GM10847 (cell line): ENCODE results near the gene TCF7.

ENCODE experiments used
- POLR2A ChIP-seq: IDR thresholded peaks from 2 replicates; pipeline ENCODE4 v1.6.1; 2011; ENCODE audit not compliant: insufficient read length; ENCODE audit errors: extremely low read depth

The TCF7 gene

GRCh38 chr5:134131165-134131564 is 16.7 kb downstream of the TCF7 start:
- TF ChIP-seq POLR2A = no peak

DNA sequence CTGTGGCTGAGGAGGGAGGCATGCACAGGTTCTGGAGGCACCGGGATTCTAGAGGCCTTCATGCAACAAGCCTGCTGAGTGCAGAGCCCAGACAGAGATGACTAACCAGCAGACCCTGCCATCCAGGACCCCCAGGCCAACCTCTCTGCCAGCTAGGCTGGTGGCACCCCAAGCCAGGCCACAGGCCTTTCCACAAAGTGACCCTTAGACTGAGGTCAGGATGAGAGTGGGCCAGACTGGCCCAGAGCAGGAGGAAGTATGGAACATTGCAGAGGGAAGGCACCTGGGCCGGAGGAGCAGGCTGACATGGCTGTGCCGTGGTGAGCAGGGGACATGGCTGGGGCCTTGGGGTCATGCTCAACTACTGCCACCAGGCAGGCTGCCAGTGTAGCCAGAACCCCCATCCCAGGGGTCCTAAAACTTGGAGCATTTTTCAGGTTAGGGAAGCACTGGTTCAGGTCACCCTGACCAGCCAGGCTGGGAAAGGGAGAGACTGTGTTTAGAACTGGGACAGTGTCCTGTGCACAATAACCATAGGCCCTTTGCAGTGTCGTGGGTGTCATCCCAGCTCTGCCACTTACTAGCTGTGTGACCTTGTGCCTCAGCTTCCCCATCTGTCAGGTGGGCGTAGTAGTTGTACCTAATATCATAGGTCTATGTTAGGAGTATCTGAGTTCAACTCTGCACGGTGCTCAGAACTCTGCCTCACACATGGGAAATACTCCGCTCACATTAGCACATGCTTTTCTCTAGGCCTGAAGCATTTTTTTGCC is 17.3 kb downstream of the TCF7 start:
- no peak for TF ChIP-seq POLR2A

DNA sequence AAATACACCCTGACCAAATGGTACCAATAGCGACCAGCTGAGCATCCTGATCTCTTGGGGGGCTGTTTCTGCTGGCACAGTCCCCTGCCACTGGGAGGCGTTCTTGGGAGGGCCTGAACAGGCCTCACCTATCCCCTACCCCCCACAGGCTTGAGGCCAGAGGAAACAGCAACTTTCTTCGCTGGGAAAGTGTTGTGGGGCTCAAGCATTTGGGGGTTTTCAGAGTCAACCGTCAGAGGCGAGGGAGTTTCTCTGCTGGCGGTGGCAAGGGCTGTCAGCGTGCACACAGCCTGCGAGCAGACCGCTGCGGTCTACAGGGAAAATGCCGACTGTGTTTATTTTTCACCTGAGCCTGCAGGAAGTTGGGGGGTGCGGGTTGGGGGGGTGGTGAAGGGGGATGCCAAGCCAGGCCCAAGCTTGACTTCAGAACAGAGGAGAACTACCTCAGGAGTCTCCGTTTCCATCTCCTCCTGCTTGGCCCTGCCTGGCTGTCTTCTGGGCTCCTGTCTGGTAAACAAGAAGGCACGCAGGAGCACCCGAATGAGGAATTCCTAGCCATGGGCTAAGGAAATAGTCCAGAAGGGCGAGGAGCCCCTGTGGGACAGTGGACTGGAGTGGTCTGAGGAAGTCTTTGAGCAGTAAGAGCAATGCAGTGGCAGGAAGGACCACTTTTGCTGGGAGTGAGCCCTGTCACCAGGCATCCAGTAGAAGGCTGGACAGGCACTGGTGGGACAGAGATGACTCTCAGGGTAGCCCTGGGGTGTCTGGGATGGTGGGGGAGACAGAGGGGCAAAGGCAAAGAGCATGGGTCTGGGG is 18.1 kb downstream of the TCF7 start:
- no peak for TF ChIP-seq POLR2A

- no peak for TF ChIP-seq POLR2A
Measured at GRCh38 chr5:134133188-134133994, 18.9 kb downstream of the TCF7 start.

DNA sequence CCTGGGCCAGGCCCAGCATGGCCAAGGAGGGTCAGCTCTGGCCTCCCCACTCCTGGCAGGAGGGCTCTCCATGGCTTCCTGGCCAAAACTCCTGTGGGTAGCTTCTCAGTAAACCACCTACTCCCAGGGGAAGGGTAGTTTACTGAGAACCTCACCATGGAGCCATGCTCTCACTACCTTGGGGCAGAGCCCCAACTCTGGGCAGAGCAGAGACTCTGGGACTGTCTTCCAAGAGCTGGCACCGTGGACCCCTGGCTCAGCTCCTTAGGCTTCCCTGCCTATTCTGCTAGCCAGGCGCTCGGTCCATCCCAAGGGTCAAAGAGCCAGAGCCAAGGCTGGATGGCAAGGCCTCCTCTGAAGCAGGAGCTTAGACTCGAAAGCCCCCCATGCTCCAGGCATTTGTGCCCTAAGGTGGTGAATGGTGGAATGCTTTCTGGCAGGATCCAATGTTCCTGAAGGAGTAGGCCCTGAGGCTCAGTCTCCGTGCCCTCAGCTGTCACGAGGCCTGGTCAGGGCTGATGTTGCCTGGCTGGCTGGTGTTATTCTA is 19.6 kb downstream of the TCF7 start:
- TF ChIP-seq POLR2A = no peak

GRCh38 chr5:134135091-134135655 is 20.7 kb downstream of the TCF7 start:
- no peak for TF ChIP-seq POLR2A

DNA sequence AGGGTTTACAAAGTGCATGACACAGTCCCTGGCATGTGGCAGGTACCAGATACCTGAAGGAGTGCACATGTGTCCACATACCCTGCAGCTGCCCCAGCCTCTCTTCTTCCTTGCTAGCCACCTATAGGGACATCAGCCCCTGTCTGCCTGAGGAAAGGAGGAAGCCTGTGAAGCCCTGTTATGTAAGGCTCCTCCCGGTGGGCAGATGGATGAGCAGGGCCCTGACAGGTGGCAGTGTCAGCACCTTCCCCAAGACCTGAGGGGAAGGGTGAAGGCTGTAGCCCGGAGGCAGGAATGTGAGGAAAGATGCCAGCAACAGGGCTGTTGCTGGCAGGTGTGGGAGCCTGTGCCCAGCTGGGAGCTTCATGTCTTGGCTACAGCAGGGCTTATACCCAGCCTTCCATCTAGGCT is 21.7 kb downstream of the TCF7 start:
- TF ChIP-seq POLR2A = no peak

DNA sequence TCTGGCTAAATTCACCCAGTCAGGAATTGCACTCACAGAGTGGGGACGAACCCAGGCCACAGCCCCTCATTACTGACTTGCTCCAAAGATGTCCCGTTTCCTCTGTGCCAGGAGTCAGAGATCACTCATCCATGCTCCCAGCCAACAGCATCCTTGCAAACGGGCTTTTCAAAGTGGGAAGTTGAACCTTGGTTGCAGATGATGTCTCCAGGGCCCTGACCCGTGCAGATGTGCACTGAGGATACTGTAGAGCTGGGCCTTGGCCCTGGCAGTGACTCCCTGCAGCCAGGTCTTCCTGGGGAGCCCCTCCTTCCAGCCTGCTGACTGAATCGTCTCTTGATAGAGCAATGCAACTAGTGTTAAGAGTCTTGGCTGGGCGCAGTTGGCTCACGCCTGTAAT is 22.3 kb downstream of the TCF7 start:
- TF ChIP-seq POLR2A = no peak

- no peak for TF ChIP-seq POLR2A
Measured at GRCh38 chr5:134138416-134139376, 24.2 kb downstream of the TCF7 start.

GRCh38 chr5:134139377-134139851 is 24.9 kb downstream of the TCF7 start:
- no peak for TF ChIP-seq POLR2A

- no peak for TF ChIP-seq POLR2A
Measured at GRCh38 chr5:134139891-134140469, 25.5 kb downstream of the TCF7 start.

- no peak for TF ChIP-seq POLR2A
Measured at GRCh38 chr5:134140530-134141201, 26.2 kb downstream of the TCF7 start.
